SU-DHL-6 (cell line): ENCODE measurements around the gene CLC.

Experiments used
- H2AFZ ChIP-seq: fragments of 200-600 bp; sonication (generic); 2 replicates; pipeline ENCODE4 v1.6.1; 2014; ENCODE audit warnings: low read depth, mild to moderate bottlenecking, moderate library complexity, mixed read lengths, antibody characterized with exemption, low read length; ENCODE audit not compliant: severe bottlenecking
- H3F3A ChIP-seq: fragments of 200-600 bp; shearing (Covaris generic); 2 replicates; pipeline ENCODE4 v1.6.0; 2016; ENCODE audit warnings: antibody characterized with exemption, mild to moderate bottlenecking; ENCODE audit not compliant: insufficient read depth
- H3K27ac ChIP-seq: fragments of 200-600 bp; sonication (generic); 2 replicates; pipeline ENCODE4 v1.5.1; 2016; ENCODE audit warnings: low read depth, mild to moderate bottlenecking, low read length, moderate library complexity, mixed read lengths
- H3K27me3 ChIP-seq: fragments of 200-600 bp; sonication (generic), shearing (Covaris generic); 2 replicates; pipeline ENCODE4 v1.6.0; 2014; ENCODE audit warnings: mild to moderate bottlenecking, low read length
- H3K36me3 ChIP-seq: fragments of 200-600 bp; sonication (generic); 2 replicates; pipeline ENCODE4 v1.6.1; 2014; ENCODE audit warnings: mild to moderate bottlenecking, low read length, mixed read lengths
- H3K4me2 ChIP-seq: fragments of 300-600, 200-600 bp; shearing (Covaris generic), sonication (generic); 2 replicates; pipeline ENCODE4 v1.6.0; 2014; ENCODE audit warnings: low read length, low read depth, mild to moderate bottlenecking; ENCODE audit not compliant: poor library complexity, severe bottlenecking
- H3K4me3 ChIP-seq: fragments of 200-600 bp; sonication (generic); 2 replicates; pipeline ENCODE4 v1.5.1; 2014; ENCODE audit warnings: antibody characterized with exemption, low read length, mild to moderate bottlenecking, mixed read lengths; ENCODE audit not compliant: insufficient read depth, poor library complexity, severe bottlenecking
- H3K79me2 ChIP-seq: fragments of 200-600 bp; sonication (generic); 2 replicates; pipeline ENCODE4 v1.6.1; 2014; ENCODE audit warnings: mild to moderate bottlenecking, low read length, moderate library complexity; ENCODE audit not compliant: insufficient read depth
- H3K9ac ChIP-seq: fragments of 200-600 bp; sonication (generic); 2 replicates; pipeline ENCODE4 v1.7.0; 2014; ENCODE audit warnings: mild to moderate bottlenecking, low read length
- H3K9me2 ChIP-seq: fragments of 200-600 bp; sonication (generic); replicated peaks from 2 replicates; pipeline ENCODE4 v1.6.1; 2014; ENCODE audit warnings: low read length; ENCODE audit not compliant: insufficient read depth
- H3K9me3 ChIP-seq: fragments of 200-600 bp; sonication (generic); 2 replicates; pipeline ENCODE4 v1.6.1; 2014; ENCODE audit warnings: low read length, mixed read lengths; ENCODE audit not compliant: insufficient read depth
- H4K20me1 ChIP-seq: fragments of 200-600 bp; sonication (generic); 2 replicates; pipeline ENCODE4 v1.6.1; 2014; ENCODE audit warnings: low read depth, mild to moderate bottlenecking, antibody characterized with exemption, low read length, moderate library complexity, mixed read lengths
- EZH2phosphoT487 ChIP-seq: fragments of 200-600 bp; sonication (generic), shearing (Covaris generic); conservative IDR thresholded peaks from 2 replicates; pipeline ENCODE4 v1.6.1; 2018; ENCODE audit warnings: mild to moderate bottlenecking, antibody characterized with exemption, low read length, moderate library complexity, mixed read lengths
- TF ChIP-seq, protein P1 (sequence below): fragments of 200-600 bp; sonication (generic); IDR thresholded peaks from one replicate; pipeline ENCODE4 v1.5.1; 2017; ENCODE audit warnings: antibody characterized with exemption, mild to moderate bottlenecking, low read length, moderate library complexity; ENCODE audit not compliant: insufficient read depth, poor library complexity, severe bottlenecking

Gene CLC

DNA sequence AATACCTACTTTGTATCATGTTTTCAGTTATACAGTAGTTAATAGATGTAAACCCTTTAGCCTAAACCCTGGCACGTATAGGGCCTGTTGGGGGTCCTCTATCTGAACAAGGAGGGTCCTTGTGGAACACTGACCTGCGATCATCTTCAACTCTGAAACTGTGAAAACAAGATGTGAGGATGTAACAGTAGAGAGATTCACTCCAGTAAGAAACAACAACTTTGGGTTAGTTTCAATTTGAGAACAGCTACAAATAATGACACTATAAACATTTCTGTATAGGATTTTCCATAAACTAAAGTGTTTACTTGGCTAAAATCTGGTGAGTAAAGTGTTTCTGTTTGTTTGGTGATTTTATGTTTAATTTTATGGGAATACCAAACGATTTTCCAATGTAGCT, 2.1 kb downstream of the CLC start:
- Histone ChIP-seq H3K27me3 (no peaks in the 10 kb centered on the region), H3K4me3 (no peak overlapping the region), H3K4me2 (no peak overlapping the region)

DNA sequence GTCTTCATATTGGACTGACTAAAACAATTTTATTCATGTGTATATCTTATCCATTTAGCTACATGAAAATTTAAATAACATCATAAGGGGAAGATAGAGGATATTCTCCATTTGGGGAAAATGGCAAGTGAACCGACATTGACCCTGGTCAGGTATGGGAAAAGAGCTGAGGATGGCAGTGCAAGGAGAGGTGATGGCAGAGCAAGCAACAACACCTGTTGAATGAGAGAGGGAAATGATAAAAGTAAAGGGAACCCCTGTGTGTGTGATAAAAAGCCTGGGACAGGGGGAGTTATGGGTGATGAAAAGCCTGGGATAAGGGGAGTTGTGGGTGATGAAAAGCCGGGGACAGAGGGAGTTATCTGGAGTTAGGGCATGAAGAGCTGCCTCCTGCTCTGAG, 4.0 kb downstream of the CLC start:
- H4K20me1 ChIP-seq = no peaks in the 10 kb centered on the region
- no peak overlapping the region for H3K9ac ChIP-seq
- H3K4me3 ChIP-seq = no peak overlapping the region
- no peaks in the 10 kb centered on the region for H3K9me2 ChIP-seq
- H3K4me2 ChIP-seq = no peak overlapping the region
- H2AFZ ChIP-seq = no peak overlapping the region
- no peaks in the 10 kb centered on the region for H3K79me2 ChIP-seq
- no peaks in the 10 kb centered on the region for H3K27me3 ChIP-seq
- H3K9me3 ChIP-seq = no peaks in the 10 kb centered on the region
- no peaks in the 10 kb centered on the region for H3K36me3 ChIP-seq
- no peaks in the 10 kb centered on the region for H3F3A ChIP-seq
- no peak overlapping the region for H3K27ac ChIP-seq
- no peak for TF ChIP-seq EZH2phosphoT487
- TF ChIP-seq, protein P1, sequence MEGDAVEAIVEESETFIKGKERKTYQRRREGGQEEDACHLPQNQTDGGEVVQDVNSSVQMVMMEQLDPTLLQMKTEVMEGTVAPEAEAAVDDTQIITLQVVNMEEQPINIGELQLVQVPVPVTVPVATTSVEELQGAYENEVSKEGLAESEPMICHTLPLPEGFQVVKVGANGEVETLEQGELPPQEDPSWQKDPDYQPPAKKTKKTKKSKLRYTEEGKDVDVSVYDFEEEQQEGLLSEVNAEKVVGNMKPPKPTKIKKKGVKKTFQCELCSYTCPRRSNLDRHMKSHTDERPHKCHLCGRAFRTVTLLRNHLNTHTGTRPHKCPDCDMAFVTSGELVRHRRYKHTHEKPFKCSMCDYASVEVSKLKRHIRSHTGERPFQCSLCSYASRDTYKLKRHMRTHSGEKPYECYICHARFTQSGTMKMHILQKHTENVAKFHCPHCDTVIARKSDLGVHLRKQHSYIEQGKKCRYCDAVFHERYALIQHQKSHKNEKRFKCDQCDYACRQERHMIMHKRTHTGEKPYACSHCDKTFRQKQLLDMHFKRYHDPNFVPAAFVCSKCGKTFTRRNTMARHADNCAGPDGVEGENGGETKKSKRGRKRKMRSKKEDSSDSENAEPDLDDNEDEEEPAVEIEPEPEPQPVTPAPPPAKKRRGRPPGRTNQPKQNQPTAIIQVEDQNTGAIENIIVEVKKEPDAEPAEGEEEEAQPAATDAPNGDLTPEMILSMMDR = no peak

More for the DNA sequence above, 2.1 kb downstream of the CLC start:
- Histone ChIP-seq H3K79me2 (no peaks in the 10 kb centered on the region), H3K9ac (no peak overlapping the region), H3K27ac (no peak overlapping the region), H2AFZ (no peak overlapping the region), H3F3A (no peaks in the 10 kb centered on the region), H3K36me3 (no peaks in the 10 kb centered on the region), H3K9me2 (no peaks in the 10 kb centered on the region), H3K9me3 (no peaks in the 10 kb centered on the region), H4K20me1 (no peaks in the 10 kb centered on the region)
- no peak for TF ChIP-seq EZH2phosphoT487
- TF ChIP-seq, protein P1 = no peak

DNA sequence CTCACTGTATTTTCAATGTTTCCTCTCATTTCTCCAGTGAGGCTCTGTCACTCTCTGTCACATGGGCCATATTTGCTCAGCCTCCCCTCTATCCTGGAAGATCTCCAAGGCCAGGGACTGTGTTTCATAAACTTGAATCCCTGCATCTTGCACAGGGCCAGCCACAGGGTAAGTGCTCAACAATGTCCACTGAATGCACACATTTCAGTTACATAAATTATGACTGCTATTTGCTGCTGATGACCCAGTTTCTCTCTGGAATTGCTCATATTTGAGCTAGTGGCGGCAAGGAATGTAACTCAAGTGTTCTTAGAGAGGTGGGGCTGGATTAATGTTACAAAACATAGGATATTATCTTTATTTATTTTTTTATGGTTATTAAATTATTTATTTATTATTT, 6.1 kb downstream of the CLC start:
- TF ChIP-seq EZH2phosphoT487 = no peak
- TF ChIP-seq, protein P1 = no peak
- Histone ChIP-seq H3K4me2 (no peak overlapping the region), H3K79me2 (no peaks in the 10 kb centered on the region), H3K27me3 (no peaks in the 10 kb centered on the region), H3F3A (no peaks in the 10 kb centered on the region), H2AFZ (no peak overlapping the region), H3K36me3 (no peaks in the 10 kb centered on the region), H3K4me3 (no peak overlapping the region), H3K27ac (no peak overlapping the region), H4K20me1 (no peaks in the 10 kb centered on the region), H3K9me2 (no peaks in the 10 kb centered on the region), H3K9me3 (no peaks in the 10 kb centered on the region), H3K9ac (no peak overlapping the region)

DNA sequence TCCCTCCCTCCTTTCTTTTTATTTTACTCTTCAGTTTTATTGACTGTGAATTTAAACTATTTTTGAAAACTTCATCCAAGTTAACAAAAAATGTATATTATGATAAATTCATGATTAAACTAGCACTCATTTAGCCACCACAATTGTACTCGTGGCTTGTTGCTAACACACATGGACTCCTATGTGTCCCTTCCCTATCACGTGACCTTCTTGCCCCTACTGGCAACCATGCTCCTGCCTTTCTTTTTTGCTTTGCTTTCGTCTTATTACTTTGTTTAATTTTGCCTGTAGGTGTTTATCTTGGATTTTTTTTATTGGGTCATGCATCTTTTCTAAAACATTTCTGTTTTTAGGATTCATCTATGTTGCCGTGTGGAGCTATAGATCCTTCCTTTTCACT, 8.2 kb downstream of the CLC start:
- H4K20me1 ChIP-seq = no peaks in the 10 kb centered on the region
- no peaks in the 10 kb centered on the region for H3K9me2 ChIP-seq
- H3K4me3 ChIP-seq = no peak overlapping the region
- no peak overlapping the region for H3K27ac ChIP-seq
- H3K36me3 ChIP-seq = no peaks in the 10 kb centered on the region
- H3F3A ChIP-seq = no peaks in the 10 kb centered on the region
- no peaks in the 10 kb centered on the region for H3K27me3 ChIP-seq
- H3K9me3 ChIP-seq = no peaks in the 10 kb centered on the region
- no peak overlapping the region for H2AFZ ChIP-seq
- no peak overlapping the region for H3K9ac ChIP-seq
- H3K79me2 ChIP-seq = no peaks in the 10 kb centered on the region
- no peak overlapping the region for H3K4me2 ChIP-seq
- TF ChIP-seq EZH2phosphoT487 = no peak
- TF ChIP-seq, protein P1 = no peak
